ENCODE data around the gene CHD6.

CHD6 gene

GRCh38 chr20:41365777-41366545, 252.2 kb downstream of the CHD6 start:
- no peak for DNase-seq (ENCODE audit: low read depth)

GRCh38 chr20:41364967-41365765, 253.0 kb downstream of the CHD6 start:
- no peak for DNase-seq (ENCODE audit: low read depth)

GRCh38 chr20:41364236-41364855, 253.8 kb downstream of the CHD6 start:
- DNase-seq (ENCODE audit: low read depth), result no peak

- no peak for DNase-seq (ENCODE audit: low read depth)
Measured at GRCh38 chr20:41363601-41364000, 254.6 kb downstream of the CHD6 start.

GRCh38 chr20:41362748-41363140, 255.4 kb downstream of the CHD6 start:
- no peak for DNase-seq (ENCODE audit: low read depth)

GRCh38 chr20:41361757-41362747, 256.1 kb downstream of the CHD6 start:
- DNase-seq (ENCODE audit: low read depth), result no peak

GRCh38 chr20:41360831-41361756, 257.1 kb downstream of the CHD6 start:
- DNase-seq (ENCODE audit: low read depth), result no peak

- no peak for DNase-seq (ENCODE audit: low read depth)
Measured at GRCh38 chr20:41359541-41360011, 258.6 kb downstream of the CHD6 start.

- DNase-seq (ENCODE audit: low read depth), result no peak
Measured at GRCh38 chr20:41358717-41359116, 259.5 kb downstream of the CHD6 start.

GRCh38 chr20:41358230-41358629, 259.9 kb downstream of the CHD6 start:
- DNase-seq (ENCODE audit: low read depth), result no peak

- DNase-seq (ENCODE audit: low read depth), result no peak
Measured at GRCh38 chr20:41357424-41358163, 260.6 kb downstream of the CHD6 start.

GRCh38 chr20:41356951-41357350, 261.2 kb downstream of the CHD6 start:
- no peak for DNase-seq (ENCODE audit: low read depth)

- no peak for DNase-seq (ENCODE audit: low read depth)
Measured at GRCh38 chr20:41355598-41356203, 262.5 kb downstream of the CHD6 start.

GRCh38 chr20:41355192-41355591, 263.0 kb downstream of the CHD6 start:
- DNase-seq (ENCODE audit: low read depth), result no peak

- no peak for DNase-seq (ENCODE audit: low read depth)
Measured at GRCh38 chr20:41353530-41353929, 264.6 kb downstream of the CHD6 start.

GRCh38 chr20:41352666-41353065, 265.5 kb downstream of the CHD6 start:
- no peak for DNase-seq (ENCODE audit: low read depth)

- no peak for DNase-seq (ENCODE audit: low read depth)
Measured at GRCh38 chr20:41352106-41352505, 266.1 kb downstream of the CHD6 start.

Measured in stimulated activated CD8-positive, alpha-beta memory T cell treated with anti-CD3 and anti-CD28 coated beads, Interleukin-12 subunit alpha, Interleukin-12 subunit beta, amount 100 ng/mL, for 1 hour (primary cell).